ENCODE data around the gene SLC13A5. TPM values are rescaled to one million over a fixed set of nuclear protein-coding genes. Genes with fewer than 3 reads are reported as not detected.
A peak's percentile ranks its signal among the peaks of the same experiment; 100 is the strongest.
"Not testable (repeated sequence)": the region's sequence is repeated elsewhere in the genome, so short reads cannot be mapped to it uniquely, and the experiment has no call there.

The SLC13A5 gene
- total RNA-seq, 4 donors from 2014 or later: 0.29 to 2.3 (median 1.3) TPM

DNA sequence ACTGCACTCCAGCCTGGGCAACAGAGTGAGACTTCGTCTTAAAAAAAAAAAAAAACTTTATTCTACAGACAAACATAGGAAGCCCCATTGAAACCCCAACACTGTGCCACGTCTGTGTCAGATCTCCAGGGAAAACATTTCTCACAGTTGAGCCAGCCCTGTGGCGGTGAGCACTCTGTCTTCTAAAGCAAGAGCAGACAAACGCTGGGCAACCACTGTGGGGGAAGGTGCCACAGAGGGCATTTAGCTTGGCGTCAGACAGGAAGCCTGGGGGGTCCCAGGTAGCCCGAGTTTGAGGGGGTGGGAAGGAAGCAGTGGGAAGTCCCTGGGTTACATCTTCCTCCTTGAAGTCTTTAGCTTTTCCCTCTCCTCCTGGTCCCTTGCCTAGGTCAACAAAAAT, 45.7 kb downstream of the SLC13A5 start:
- no peak overlapping the region for H3K4me3 ChIP-seq
- H3K36me3 ChIP-seq: no peaks in the 10 kb centered on the region
- H3K9me3 ChIP-seq: no peaks in the 10 kb centered on the region
- H3K27ac ChIP-seq: peak overlapping the region in 3 of 4 donors; percentile 73 to 85 (median 85)
- no peaks in the 10 kb centered on the region for H3K27me3 ChIP-seq
- peaks cover 11 to 62% (median 14%) of the 10 kb centered on the region in 3 donors for H3K4me1 ChIP-seq
- TF ChIP-seq POLR2A (IDR thresholded peaks at IDR 0.05): no peak
- TF ChIP-seq, protein P1, sequence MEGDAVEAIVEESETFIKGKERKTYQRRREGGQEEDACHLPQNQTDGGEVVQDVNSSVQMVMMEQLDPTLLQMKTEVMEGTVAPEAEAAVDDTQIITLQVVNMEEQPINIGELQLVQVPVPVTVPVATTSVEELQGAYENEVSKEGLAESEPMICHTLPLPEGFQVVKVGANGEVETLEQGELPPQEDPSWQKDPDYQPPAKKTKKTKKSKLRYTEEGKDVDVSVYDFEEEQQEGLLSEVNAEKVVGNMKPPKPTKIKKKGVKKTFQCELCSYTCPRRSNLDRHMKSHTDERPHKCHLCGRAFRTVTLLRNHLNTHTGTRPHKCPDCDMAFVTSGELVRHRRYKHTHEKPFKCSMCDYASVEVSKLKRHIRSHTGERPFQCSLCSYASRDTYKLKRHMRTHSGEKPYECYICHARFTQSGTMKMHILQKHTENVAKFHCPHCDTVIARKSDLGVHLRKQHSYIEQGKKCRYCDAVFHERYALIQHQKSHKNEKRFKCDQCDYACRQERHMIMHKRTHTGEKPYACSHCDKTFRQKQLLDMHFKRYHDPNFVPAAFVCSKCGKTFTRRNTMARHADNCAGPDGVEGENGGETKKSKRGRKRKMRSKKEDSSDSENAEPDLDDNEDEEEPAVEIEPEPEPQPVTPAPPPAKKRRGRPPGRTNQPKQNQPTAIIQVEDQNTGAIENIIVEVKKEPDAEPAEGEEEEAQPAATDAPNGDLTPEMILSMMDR (IDR thresholded peaks at IDR 0.05): no peak
- intact Hi-C loops (cut with DNase I): loop anchor here (10.0 kb wide), 2 partner anchors 177 to 337 kb away; no protein-coding TSS in a partner anchor
- DNase-seq: no peak
- 34 to 36% methylated on average over 4 to 5 of the region's 6 CpGs for WGBS, 2 donors

DNA sequence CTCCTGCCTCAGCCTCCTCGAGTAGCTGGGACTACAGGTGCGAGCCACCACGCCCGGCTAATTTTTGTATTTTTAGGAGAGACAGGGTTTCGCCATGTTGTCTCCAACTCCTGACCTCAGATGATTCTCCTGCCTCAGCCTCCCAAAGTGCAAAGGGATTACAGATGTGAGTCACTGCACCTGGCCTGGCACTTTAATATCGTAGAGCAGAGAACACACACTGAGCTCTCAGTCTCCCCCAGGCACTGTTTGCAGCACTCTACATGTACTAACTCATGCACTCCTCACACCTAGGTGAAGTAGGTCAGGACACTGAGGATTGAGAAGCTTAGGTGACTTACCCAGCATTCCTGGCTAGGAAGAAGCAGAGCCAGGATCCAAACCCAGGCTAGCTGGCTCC, 46.6 kb downstream of the SLC13A5 start:
- H3K36me3 ChIP-seq: no peaks in the 10 kb centered on the region
- H3K27me3 ChIP-seq: no peaks in the 10 kb centered on the region
- DNase-seq: no peak
- TF ChIP-seq, protein P1 (IDR thresholded peaks at IDR 0.05): no peak
- no peak for TF ChIP-seq POLR2A (IDR thresholded peaks at IDR 0.05)
- H3K4me1 ChIP-seq: peaks cover 11 to 59% (median 14%) of the 10 kb centered on the region in 3 donors
- no peaks in the 10 kb centered on the region for H3K9me3 ChIP-seq
- intact Hi-C loops (cut with DNase I): loop anchor here (10.0 kb wide), 2 partner anchors 178 to 338 kb away; no protein-coding TSS in a partner anchor
- 28 to 74% methylated on average over 3 to 6 of the region's 6 CpGs for WGBS, 2 donors
- no peak overlapping the region for H3K4me3 ChIP-seq
- peak overlapping the region; percentile 71 to 85 (median 79) for H3K27ac ChIP-seq

DNA sequence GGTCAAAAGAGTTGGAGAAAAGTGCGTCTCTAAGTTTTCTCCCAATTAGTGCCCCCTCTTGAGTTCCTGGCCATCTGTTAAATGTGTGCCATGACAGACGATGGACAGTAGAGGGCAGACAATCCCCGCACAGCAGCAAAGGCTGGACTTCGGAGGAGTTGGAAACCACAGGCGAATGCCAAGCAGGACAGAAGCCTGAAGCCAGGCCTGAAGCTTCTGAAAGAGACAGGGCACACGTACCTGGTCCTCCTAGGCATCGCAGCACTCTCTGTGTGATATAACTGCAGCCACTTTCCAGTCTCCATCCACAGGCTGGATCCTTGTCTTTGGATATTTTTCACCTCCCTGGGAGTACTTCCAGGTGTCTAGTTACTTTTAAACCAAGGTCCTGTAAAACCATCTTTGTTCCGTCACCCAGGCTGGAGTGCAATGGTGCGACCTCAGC, 47.1 kb downstream of the SLC13A5 start:
- intact Hi-C loops (cut with DNase I): loop anchor here (10.0 kb wide), 2 partner anchors 179 to 339 kb away; no protein-coding TSS in a partner anchor
- Histone ChIP-seq H3K4me3 (peak overlapping the region in 1 of 4 donors; percentile 1), H3K36me3 (no peaks in the 10 kb centered on the region), H3K27me3 (peaks cover 0 to 4% (median 0%) of the 10 kb centered on the region in 4 donors), H3K4me1 (peaks cover 11 to 54% (median 13%) of the 10 kb centered on the region in 3 donors), H3K9me3 (no peaks in the 10 kb centered on the region), H3K27ac (peak overlapping the region; percentile 71 to 85 (median 79))
- TF ChIP-seq, protein P1 (IDR thresholded peaks at IDR 0.05): peak; percentile 79 to 96 (median 84)
- no peak for TF ChIP-seq POLR2A (IDR thresholded peaks at IDR 0.05)
- WGBS, 2 donors: 17 to 35% methylated on average over 4 to 5 of the region's 9 CpGs
- no peak for DNase-seq

DNA sequence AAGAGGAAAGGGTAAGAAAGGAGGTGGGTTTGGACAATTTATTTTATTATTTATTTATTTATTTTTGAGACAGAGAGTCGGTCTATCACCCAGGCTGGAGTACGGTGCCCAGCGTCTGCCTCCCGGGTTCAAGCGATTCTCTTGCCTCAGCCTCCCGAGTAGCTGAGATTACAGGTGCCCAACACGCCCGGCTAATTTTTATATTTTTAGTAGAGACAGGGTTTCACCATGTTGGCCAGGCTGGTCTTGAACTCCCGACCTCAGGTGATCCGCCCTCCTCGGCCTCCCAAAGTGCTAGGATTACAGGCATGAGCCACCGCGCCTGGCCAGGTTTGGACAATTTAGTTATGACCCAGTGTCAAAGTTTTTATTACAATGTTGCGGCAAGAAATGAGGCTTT, 50.0 kb downstream of the SLC13A5 start:
- not testable (repeated sequence) for H3K9me3 ChIP-seq, DNase-seq, H3K4me3 ChIP-seq, H3K36me3 ChIP-seq, H3K27ac ChIP-seq
- intact Hi-C loops (cut with DNase I): loop anchor here (10.0 kb wide), 2 partner anchors 182 to 342 kb away; no protein-coding TSS in a partner anchor
- WGBS, 2 donors: 88 to 95% methylated on average over 14 of the region's 14 CpGs
- Histone ChIP-seq H3K27me3 (peaks cover 0 to 28% (median 0%) of the 10 kb centered on the region in 4 donors), H3K4me1 (peaks cover 4 to 28% (median 6%) of the 10 kb centered on the region in 3 donors)

DNA sequence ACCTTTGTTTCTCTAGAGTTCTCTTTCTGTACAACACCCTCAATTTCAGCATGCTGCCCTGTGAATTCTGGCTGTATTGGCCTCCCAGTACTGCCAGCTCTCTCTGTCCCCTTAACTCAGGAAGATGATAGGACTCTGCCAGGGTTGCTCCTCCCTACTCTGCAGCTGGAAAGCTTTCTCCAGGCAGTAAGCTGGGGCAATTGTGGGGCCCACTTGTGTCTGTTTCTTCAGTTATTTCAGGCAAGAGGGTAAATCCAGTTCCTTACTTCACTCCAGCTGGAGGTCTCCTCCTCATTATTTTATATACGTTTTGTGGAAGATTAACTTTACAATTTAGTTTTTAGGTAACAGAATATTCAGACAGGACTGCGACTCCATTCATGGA, 51.7 kb downstream of the SLC13A5 start:
- no peak overlapping the region for H3K4me3 ChIP-seq
- peaks cover 0 to 42% (median 0%) of the 10 kb centered on the region in 4 donors for H3K27me3 ChIP-seq
- H3K9me3 ChIP-seq: no peaks in the 10 kb centered on the region
- H3K27ac ChIP-seq: no peak overlapping the region
- H3K36me3 ChIP-seq: no peaks in the 10 kb centered on the region
- no peak for DNase-seq
- H3K4me1 ChIP-seq: peaks cover 0 to 26% (median 3%) of the 10 kb centered on the region in 3 donors
- 71 to 76% methylated on average over 2 of the region's 2 CpGs for WGBS, 2 donors
- TF ChIP-seq, protein P1 (IDR thresholded peaks at IDR 0.05): no peak
- TF ChIP-seq POLR2A (IDR thresholded peaks at IDR 0.05): no peak
- intact Hi-C loops (cut with DNase I): loop anchor here (10.0 kb wide), 2 partner anchors 183 to 343 kb away; no protein-coding TSS in a partner anchor
